ENCODE data around the gene SSUH2. TPM values are rescaled to one million over a fixed set of nuclear protein-coding genes. Genes with fewer than 3 reads are reported as not detected.
A peak's percentile ranks its signal among the peaks of the same experiment; 100 is the strongest.

SSUH2 gene
- total and polyA plus RNA-seq, 4 donors: 0.79 to 2.3 (median 1.2) TPM

DNA sequence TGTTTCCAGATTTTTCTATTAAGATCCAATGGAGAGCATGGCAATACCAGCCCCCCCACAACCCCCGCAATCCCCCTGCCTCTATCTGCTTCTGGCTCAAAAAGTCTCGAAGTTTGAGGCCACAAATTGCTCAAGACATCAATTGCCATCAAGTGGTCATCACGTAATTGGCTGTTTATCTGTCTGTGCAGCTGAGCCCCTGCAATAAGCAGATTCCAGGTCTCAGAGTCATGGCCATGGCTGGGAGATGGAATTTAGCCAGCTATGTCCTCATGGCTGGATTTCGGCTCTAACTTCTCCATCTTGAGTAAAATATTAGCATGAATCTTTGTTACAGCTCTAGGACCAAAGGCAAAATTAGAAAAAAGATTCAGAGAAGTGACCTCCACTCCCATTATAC, 22.7 kb downstream of the SSUH2 start:
- peaks cover 17% of the 10 kb centered on the region for H3K4me1 ChIP-seq (ENCODE audit: control insufficient read depth, insufficient read depth, low read length)
- no peaks in the 10 kb centered on the region for H3K27me3 ChIP-seq (ENCODE audit: control insufficient read depth, insufficient read depth, low read length)
- peaks cover 1% of the 10 kb centered on the region for H3K9me3 ChIP-seq (ENCODE audit: control insufficient read depth, insufficient read depth, low read length)
- H3K4me3 ChIP-seq (ENCODE audit: low read depth, low read length): no peak overlapping the region
- H3K36me3 ChIP-seq (ENCODE audit: control insufficient read depth, insufficient read depth, low read length): no peaks in the 10 kb centered on the region
- DNase-seq (ENCODE audit: low read depth in 4 of 6, low spot score in 6 of 6): no peak
- WGBS (ENCODE audit: insufficient coverage): 90% methylated on average over 4 of the region's 4 CpGs
- no peak overlapping the region for H3K27ac ChIP-seq (ENCODE audit: low read depth, low read length)

- H3K36me3 ChIP-seq (ENCODE audit: control insufficient read depth, insufficient read depth, low read length): no peaks in the 10 kb centered on the region
- no peak overlapping the region for H3K27ac ChIP-seq (ENCODE audit: low read depth, low read length)
- H3K27me3 ChIP-seq (ENCODE audit: control insufficient read depth, insufficient read depth, low read length): no peaks in the 10 kb centered on the region
- no peak overlapping the region for H3K4me3 ChIP-seq (ENCODE audit: low read depth, low read length)
- 100% methylated on average over 1 of the region's 3 CpGs for WGBS (ENCODE audit: insufficient coverage)
- peaks cover 1% of the 10 kb centered on the region for H3K9me3 ChIP-seq (ENCODE audit: control insufficient read depth, insufficient read depth, low read length)
- peaks cover 17% of the 10 kb centered on the region for H3K4me1 ChIP-seq (ENCODE audit: control insufficient read depth, insufficient read depth, low read length)
- DNase-seq (ENCODE audit: low read depth in 4 of 6, low spot score in 6 of 6): no peak
Measured at GRCh38 chr3:8621141-8621540, 23.5 kb downstream of the SSUH2 start.

- no peak overlapping the region for H3K4me3 ChIP-seq (ENCODE audit: low read depth, low read length)
- peaks cover 17% of the 10 kb centered on the region for H3K4me1 ChIP-seq (ENCODE audit: control insufficient read depth, insufficient read depth, low read length)
- WGBS (ENCODE audit: insufficient coverage): 97% methylated on average over 5 of the region's 7 CpGs
- no peak overlapping the region for H3K27ac ChIP-seq (ENCODE audit: low read depth, low read length)
- no peaks in the 10 kb centered on the region for H3K36me3 ChIP-seq (ENCODE audit: control insufficient read depth, insufficient read depth, low read length)
- no peaks in the 10 kb centered on the region for H3K27me3 ChIP-seq (ENCODE audit: control insufficient read depth, insufficient read depth, low read length)
- H3K9me3 ChIP-seq (ENCODE audit: control insufficient read depth, insufficient read depth, low read length): peaks cover 1% of the 10 kb centered on the region
- no peak for DNase-seq (ENCODE audit: low read depth in 4 of 6, low spot score in 6 of 6)
Measured at GRCh38 chr3:8619548-8619947, 25.1 kb downstream of the SSUH2 start.

- Histone ChIP-seq H3K4me1 (ENCODE audit: control insufficient read depth, insufficient read depth, low read length) (peaks cover 17% of the 10 kb centered on the region), H3K4me3 (ENCODE audit: low read depth, low read length) (no peak overlapping the region), H3K27me3 (ENCODE audit: control insufficient read depth, insufficient read depth, low read length) (no peaks in the 10 kb centered on the region), H3K27ac (ENCODE audit: low read depth, low read length) (no peak overlapping the region), H3K9me3 (ENCODE audit: control insufficient read depth, insufficient read depth, low read length) (peaks cover 1% of the 10 kb centered on the region), H3K36me3 (ENCODE audit: control insufficient read depth, insufficient read depth, low read length) (no peaks in the 10 kb centered on the region)
- DNase-seq (ENCODE audit: low read depth in 4 of 6, low spot score in 6 of 6): no peak
- 91% methylated on average over 4 of the region's 4 CpGs for WGBS (ENCODE audit: insufficient coverage)
Measured at GRCh38 chr3:8618950-8619349, 25.6 kb downstream of the SSUH2 start.

DNA sequence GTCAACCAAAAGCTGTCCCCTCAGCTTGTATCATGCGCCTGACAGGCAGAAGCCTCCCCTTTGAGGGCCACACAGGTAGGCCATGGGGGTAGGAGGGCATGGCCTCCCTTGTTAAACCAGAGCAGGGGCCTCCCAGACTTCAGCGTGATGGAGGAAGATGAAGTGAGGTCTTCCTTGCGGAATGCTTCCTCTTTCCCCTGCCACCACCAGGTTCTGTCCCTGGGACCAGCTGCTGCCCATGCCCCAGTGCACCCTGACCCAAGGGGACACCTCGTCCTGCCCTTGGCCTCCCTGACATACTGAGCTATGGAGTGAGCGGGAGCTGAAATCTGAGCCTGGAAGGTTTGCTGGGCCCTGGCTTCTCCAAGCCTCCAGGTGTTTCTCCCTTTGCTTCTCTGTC, 26.7 kb downstream of the SSUH2 start:
- 96% methylated on average over 4 of the region's 5 CpGs for WGBS (ENCODE audit: insufficient coverage)
- Histone ChIP-seq H3K27me3 (ENCODE audit: control insufficient read depth, insufficient read depth, low read length) (no peaks in the 10 kb centered on the region), H3K9me3 (ENCODE audit: control insufficient read depth, insufficient read depth, low read length) (peaks cover 1% of the 10 kb centered on the region), H3K4me3 (ENCODE audit: low read depth, low read length) (no peak overlapping the region), H3K27ac (ENCODE audit: low read depth, low read length) (no peak overlapping the region), H3K4me1 (ENCODE audit: control insufficient read depth, insufficient read depth, low read length) (peaks cover 9% of the 10 kb centered on the region), H3K36me3 (ENCODE audit: control insufficient read depth, insufficient read depth, low read length) (no peaks in the 10 kb centered on the region)
- no peak for DNase-seq (ENCODE audit: low read depth in 4 of 6, low spot score in 6 of 6)

- H3K27ac ChIP-seq (ENCODE audit: low read depth, low read length): no peak overlapping the region
- 85% methylated on average over 6 of the region's 8 CpGs for WGBS (ENCODE audit: insufficient coverage)
- no peaks in the 10 kb centered on the region for H3K27me3 ChIP-seq (ENCODE audit: control insufficient read depth, insufficient read depth, low read length)
- no peak for DNase-seq (ENCODE audit: low read depth in 4 of 6, low spot score in 6 of 6)
- no peaks in the 10 kb centered on the region for H3K9me3 ChIP-seq (ENCODE audit: control insufficient read depth, insufficient read depth, low read length)
- H3K4me1 ChIP-seq (ENCODE audit: control insufficient read depth, insufficient read depth, low read length): peaks cover 14% of the 10 kb centered on the region
- no peak overlapping the region for H3K4me3 ChIP-seq (ENCODE audit: low read depth, low read length)
- no peaks in the 10 kb centered on the region for H3K36me3 ChIP-seq (ENCODE audit: control insufficient read depth, insufficient read depth, low read length)
Measured at GRCh38 chr3:8610951-8611350, 33.6 kb downstream of the SSUH2 start.

- H3K27ac ChIP-seq (ENCODE audit: low read depth, low read length): no peak overlapping the region
- H3K9me3 ChIP-seq (ENCODE audit: control insufficient read depth, insufficient read depth, low read length): no peaks in the 10 kb centered on the region
- DNase-seq (ENCODE audit: low read depth in 4 of 6, low spot score in 6 of 6): no peak
- no peak overlapping the region for H3K4me3 ChIP-seq (ENCODE audit: low read depth, low read length)
- H3K4me1 ChIP-seq (ENCODE audit: control insufficient read depth, insufficient read depth, low read length): peaks cover 14% of the 10 kb centered on the region
- H3K27me3 ChIP-seq (ENCODE audit: control insufficient read depth, insufficient read depth, low read length): no peaks in the 10 kb centered on the region
- no peaks in the 10 kb centered on the region for H3K36me3 ChIP-seq (ENCODE audit: control insufficient read depth, insufficient read depth, low read length)
- 100% methylated on average over 5 of the region's 10 CpGs for WGBS (ENCODE audit: insufficient coverage)
Measured at GRCh38 chr3:8608791-8609467, 35.7 kb downstream of the SSUH2 start.

GRCh38 chr3:8608041-8608790, 36.4 kb downstream of the SSUH2 start:
- Histone ChIP-seq H3K9me3 (ENCODE audit: control insufficient read depth, insufficient read depth, low read length) (no peaks in the 10 kb centered on the region), H3K27me3 (ENCODE audit: control insufficient read depth, insufficient read depth, low read length) (no peaks in the 10 kb centered on the region), H3K4me1 (ENCODE audit: control insufficient read depth, insufficient read depth, low read length) (peaks cover 14% of the 10 kb centered on the region), H3K36me3 (ENCODE audit: control insufficient read depth, insufficient read depth, low read length) (no peaks in the 10 kb centered on the region), H3K27ac (ENCODE audit: low read depth, low read length) (no peak overlapping the region), H3K4me3 (ENCODE audit: low read depth, low read length) (no peak overlapping the region)
- 93% methylated on average over 12 of the region's 16 CpGs for WGBS (ENCODE audit: insufficient coverage)
- DNase-seq (ENCODE audit: low read depth in 4 of 6, low spot score in 6 of 6): no peak

DNA sequence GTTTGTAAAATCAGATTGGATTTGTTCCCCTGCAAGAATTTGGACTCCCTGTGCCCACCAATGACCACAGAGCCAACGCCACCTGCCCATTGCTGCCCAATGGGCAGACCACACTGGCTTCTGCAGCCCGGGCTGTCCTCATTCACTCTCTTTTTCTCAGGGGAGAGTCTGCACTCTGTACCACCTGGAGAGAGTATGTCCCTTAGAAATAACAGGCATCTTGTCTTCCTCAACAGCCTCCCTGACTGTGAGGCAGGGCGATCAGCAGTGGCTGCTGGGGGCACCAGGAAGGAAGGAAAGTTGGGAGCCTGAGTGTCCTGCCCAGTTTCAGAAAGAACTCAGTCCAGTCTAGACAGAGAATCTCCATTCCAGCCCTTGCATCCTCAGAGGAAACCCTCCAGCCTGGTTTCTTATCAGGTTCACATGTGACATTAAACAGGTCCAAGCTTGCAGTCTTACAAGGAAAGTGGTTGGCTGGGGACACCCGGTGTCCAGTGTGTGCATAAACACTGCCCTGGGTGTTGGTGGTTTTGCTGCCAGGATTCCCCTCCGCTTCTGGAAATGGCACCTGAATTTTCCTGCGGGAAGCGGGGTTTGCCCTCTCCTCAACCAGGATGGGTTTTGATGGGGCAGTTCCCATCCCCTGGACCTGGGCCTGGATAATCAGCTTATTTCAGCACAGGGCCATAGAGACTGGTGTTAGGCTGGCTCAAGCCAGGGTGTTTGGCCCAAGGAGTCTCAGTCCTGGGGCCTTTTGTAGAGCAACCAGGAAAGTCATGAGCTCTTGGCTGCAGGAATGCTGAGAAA, 37.2 kb downstream of the SSUH2 start:
- Histone ChIP-seq H3K9me3 (ENCODE audit: control insufficient read depth, insufficient read depth, low read length) (no peaks in the 10 kb centered on the region), H3K4me3 (ENCODE audit: low read depth, low read length) (no peak overlapping the region), H3K36me3 (ENCODE audit: control insufficient read depth, insufficient read depth, low read length) (no peaks in the 10 kb centered on the region), H3K27ac (ENCODE audit: low read depth, low read length) (peak overlapping the region; percentile 40), H3K4me1 (ENCODE audit: control insufficient read depth, insufficient read depth, low read length) (peaks cover 14% of the 10 kb centered on the region), H3K27me3 (ENCODE audit: control insufficient read depth, insufficient read depth, low read length) (no peaks in the 10 kb centered on the region)
- WGBS (ENCODE audit: insufficient coverage): 70% methylated on average over 5 of the region's 7 CpGs
- DNase-seq (ENCODE audit: low read depth in 4 of 6, low spot score in 6 of 6): peak in 5 of 6 donors; percentile 10 to 85 (median 52)
